ENCODE results near the gene MLX. TPM values are rescaled to one million over a fixed set of nuclear protein-coding genes. Genes with fewer than 3 reads are reported as not detected.

MLX gene
- total and polyA plus RNA-seq, 2 of the 8 experiments (the other 6 are each of a cell fraction or from before 2014, with no cell fraction given) = 27.0 to 27.5 TPM

DNA sequence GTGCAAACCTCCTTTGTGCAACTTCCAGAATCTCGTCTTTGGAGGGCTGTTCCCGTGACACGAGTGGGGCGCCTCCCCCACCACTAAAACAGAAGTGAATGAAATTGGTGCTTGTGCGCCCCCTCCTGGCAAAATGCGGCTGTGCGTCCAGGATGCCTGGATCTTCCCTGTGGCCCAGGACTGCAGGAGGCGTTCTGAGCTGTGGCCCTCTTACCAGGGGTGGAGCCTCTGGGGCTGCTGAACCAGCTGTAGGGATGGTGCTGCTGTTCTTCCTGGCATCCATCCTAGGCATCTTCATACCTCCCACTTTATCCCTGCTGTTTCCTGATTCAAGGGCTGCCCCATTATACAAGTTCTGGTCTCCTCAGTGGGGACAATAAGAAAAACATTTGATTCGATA lies 49.4 kb upstream of the MLX start (continued):
- TF ChIP-seq BACH1 (IDR thresholded peaks at IDR 0.05; ENCODE audit: low read length) (peak; percentile 38; the same call in 1 of the 2 replicates), HDAC6 (IDR thresholded peaks at IDR 0.05; ENCODE audit: low read depth, low read length) (no peak), BCL11A (IDR thresholded peaks at IDR 0.05; ENCODE audit: low read depth in 2 of 2, low read length in 2 of 2) (no peak), CEBPB (IDR thresholded peaks at IDR 0.05; ENCODE audit: low read depth, low read length) (no peak)
